IPS-18a (cell line): ENCODE data around the gene MCU.
"Not testable (repeated sequence)": the region's sequence is repeated elsewhere in the genome, so short reads cannot be mapped to it uniquely, and the experiment has no call there.

Experiments
- H3K27ac ChIP-seq: one replicate; pipeline ENCODE4 v1.5.1; 2013; ENCODE audit warnings: low read length
- H3K27me3 ChIP-seq: one replicate; pipeline ENCODE4 v1.6.1; 2013; ENCODE audit warnings: mild to moderate bottlenecking, low read length; ENCODE audit not compliant: control insufficient read depth, insufficient read depth
- H3K36me3 ChIP-seq: one replicate; pipeline ENCODE4 v1.6.1; 2013; ENCODE audit warnings: low read depth, low read length; ENCODE audit not compliant: control insufficient read depth
- H3K4me1 ChIP-seq: one replicate; pipeline ENCODE4 v1.6.1; 2013; ENCODE audit warnings: low read depth, low read length; ENCODE audit not compliant: control insufficient read depth
- H3K4me3 ChIP-seq: one replicate; pipeline ENCODE4 v1.5.1; 2013; ENCODE audit warnings: low read length
- H3K9ac ChIP-seq: one replicate; pipeline ENCODE4 v1.6.1; 2013; ENCODE audit warnings: mild to moderate bottlenecking, low read length, moderate library complexity
- H3K9me3 ChIP-seq: one replicate; pipeline ENCODE4 v1.6.1; 2013; ENCODE audit warnings: low read depth, low read length; ENCODE audit not compliant: control insufficient read depth

Gene MCU

DNA sequence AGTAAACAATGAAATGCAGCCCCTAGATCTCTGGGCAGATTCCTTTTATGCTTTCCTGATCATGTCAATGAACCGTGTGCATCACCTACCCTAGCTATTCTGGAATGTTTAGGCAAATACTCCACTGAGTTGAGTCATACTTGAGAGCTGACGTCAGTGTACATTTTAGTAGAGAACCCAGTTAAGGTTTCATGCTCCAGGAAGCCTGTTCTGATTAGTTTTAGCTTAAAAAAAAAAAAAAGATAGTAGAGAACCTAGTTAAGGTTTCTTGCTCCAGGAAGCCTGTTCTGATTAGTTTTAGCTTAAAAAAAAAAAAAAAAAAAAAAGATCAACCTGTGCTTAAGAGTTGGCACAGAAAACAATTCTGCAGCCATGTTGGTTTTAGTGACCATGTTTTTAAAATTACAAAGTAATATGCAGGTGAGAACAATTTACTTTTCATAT, 3.7 kb upstream of the MCU start:
- Histone ChIP-seq H3K9me3 (no peaks in the 10 kb centered on the region), H3K4me1 (peaks cover 2% of the 10 kb centered on the region), H3K27ac (no peak overlapping the region), H3K4me3 (no peak overlapping the region), H3K27me3 (no peaks in the 10 kb centered on the region), H3K36me3 (no peaks in the 10 kb centered on the region), H3K9ac (no peak overlapping the region)

DNA sequence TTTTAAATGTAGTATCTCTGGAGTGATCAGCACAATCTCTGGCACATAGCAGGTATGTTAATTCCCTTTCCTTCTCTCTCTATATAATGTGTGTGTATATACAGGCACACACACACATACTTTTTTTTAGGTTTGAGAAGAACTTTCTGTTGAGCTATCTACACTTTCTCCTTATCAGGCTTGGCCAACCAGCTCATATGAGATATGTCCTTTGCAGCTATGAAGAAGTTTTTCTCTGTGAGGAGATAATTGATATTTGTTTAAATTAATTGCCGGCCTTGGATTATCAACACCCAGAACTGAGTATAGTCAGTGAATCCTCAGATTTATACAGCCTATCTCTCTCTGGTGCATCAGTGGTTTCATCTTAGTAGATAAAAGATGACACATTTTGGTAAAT, 2.3 kb upstream of the MCU start:
- Histone ChIP-seq H3K4me1 (peaks cover 6% of the 10 kb centered on the region), H3K9ac (no peak overlapping the region), H3K36me3 (no peaks in the 10 kb centered on the region), H3K27ac (no peak overlapping the region), H3K27me3 (no peaks in the 10 kb centered on the region), H3K9me3 (no peaks in the 10 kb centered on the region), H3K4me3 (no peak overlapping the region)

DNA sequence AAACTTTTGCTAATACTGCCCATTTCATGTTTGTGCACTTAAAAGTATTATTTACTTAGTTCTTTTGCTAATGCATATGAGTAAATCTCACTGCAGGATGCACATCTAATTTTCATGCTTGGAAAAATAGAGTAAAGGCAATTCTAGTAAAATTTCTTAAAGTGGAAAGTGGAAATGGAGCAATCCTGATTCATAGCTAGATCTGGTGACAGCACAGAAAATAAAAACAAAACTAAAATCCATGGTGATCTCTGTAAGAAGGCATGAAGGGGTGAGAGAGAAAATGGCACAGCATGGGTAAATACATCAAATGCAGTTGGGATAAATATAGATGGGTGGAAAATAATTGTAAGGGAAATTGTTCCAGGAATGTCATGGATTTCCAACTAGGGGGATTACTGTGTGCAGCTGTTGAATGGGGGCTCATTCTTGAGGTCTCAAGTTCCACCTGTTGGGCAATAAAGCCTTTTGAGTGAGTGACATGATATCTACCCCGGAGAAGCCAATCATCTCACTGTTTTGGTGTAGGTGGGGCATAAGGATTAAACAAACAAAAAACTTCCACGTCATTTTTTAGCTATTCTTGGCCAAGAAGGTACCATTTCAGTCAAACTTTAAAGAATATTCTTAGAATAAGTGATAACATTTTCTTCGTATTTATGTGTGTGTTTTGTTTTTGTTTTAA, 1.7 kb upstream of the MCU start:
- Histone ChIP-seq H3K27me3 (no peaks in the 10 kb centered on the region), H3K36me3 (no peaks in the 10 kb centered on the region), H3K9ac (no peak overlapping the region), H3K9me3 (no peaks in the 10 kb centered on the region), H3K4me1 (peaks cover 6% of the 10 kb centered on the region), H3K27ac (no peak overlapping the region), H3K4me3 (no peak overlapping the region)

DNA sequence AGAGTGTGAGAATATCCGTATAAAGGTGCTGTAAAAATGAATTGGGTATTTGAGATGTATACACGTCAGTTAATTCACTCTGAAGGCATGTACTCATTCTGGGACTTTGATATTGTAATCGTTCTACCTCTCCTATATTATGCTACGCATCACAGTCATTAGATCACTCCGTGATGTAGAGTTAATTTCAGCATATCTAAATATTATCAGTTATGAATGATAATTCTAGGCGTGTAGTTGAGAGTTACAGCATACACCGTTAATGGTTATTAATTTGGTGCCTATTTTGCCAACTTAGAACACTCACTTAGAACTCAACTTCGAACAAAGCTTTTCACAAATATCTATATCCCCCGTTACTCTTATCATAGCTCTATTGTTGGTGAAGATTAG, 477 bp upstream of the MCU start:
- Histone ChIP-seq H3K27ac (no peak overlapping the region), H3K4me3 (peak overlapping the region; percentile 89), H3K9me3 (no peaks in the 10 kb centered on the region)

DNA sequence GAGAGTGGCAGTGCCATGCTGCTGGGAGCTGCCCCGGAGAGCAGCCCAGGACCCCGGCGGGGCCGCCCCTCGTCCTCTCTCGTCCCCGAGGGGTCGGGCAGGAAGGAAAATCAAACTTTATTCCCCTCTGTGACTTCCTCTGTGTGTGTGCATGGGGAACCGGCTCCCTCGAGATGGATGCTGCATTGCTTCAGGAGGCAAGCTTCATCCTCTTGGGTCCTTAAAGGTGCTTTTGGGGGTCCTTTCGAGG, 726 bp downstream of the MCU start:
- Histone ChIP-seq H3K27ac (no peak overlapping the region), H3K27me3 (no peaks in the 10 kb centered on the region), H3K4me3 (peak overlapping the region; percentile 89), H3K4me1 (peaks cover 6% of the 10 kb centered on the region), H3K9ac (peak overlapping the region; percentile 75), H3K9me3 (no peaks in the 10 kb centered on the region), H3K36me3 (no peaks in the 10 kb centered on the region)

More for the DNA sequence above, 477 bp upstream of the MCU start:
- Histone ChIP-seq H3K27me3 (no peaks in the 10 kb centered on the region), H3K9ac (no peak overlapping the region), H3K4me1 (peaks cover 6% of the 10 kb centered on the region), H3K36me3 (no peaks in the 10 kb centered on the region)

DNA sequence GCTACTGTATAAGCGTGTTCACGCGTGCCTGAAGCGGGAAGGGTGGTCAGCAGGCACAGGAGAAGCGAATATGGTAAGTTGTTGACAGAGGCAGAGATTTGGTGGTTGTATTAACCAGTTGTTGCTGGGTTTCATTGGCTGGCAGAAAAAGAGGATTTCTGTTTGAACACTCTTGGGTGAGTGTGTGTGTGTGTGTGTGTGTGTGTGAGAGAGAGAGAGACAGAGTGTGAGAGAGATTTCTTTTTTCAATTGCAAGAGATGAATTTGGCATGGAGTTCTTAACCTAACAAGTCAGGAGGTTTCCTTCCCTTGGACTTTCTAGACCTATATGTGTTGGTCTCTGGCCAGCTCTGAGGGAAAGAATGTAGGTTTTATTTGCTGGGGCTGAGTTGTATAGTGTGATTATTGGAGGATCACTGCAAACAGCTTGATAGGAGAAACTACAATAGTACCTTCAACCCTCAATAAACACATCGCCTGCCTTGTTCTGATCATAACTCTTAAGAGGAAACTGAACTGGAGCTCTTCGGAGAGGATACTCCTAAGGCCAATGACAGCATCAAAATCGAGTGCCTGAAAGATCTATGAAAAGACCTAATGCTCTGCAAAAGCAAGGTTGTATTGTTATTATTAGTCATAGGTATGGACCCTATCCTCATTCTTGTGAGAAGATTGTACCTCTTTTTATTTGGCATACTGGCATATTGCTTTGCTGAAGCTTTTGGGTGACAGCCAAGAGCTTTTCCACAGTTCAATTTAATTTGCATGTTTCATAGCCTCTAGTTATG, 1.2 kb downstream of the MCU start:
- peak overlapping the region; percentile 75 for H3K9ac ChIP-seq
- H3K27ac ChIP-seq, result no peak overlapping the region
- no peaks in the 10 kb centered on the region for H3K9me3 ChIP-seq
- H3K4me3 ChIP-seq, result peak overlapping the region; percentile 89
- H3K4me1 ChIP-seq, result peaks cover 6% of the 10 kb centered on the region
- H3K36me3 ChIP-seq, result no peaks in the 10 kb centered on the region
- no peaks in the 10 kb centered on the region for H3K27me3 ChIP-seq

DNA sequence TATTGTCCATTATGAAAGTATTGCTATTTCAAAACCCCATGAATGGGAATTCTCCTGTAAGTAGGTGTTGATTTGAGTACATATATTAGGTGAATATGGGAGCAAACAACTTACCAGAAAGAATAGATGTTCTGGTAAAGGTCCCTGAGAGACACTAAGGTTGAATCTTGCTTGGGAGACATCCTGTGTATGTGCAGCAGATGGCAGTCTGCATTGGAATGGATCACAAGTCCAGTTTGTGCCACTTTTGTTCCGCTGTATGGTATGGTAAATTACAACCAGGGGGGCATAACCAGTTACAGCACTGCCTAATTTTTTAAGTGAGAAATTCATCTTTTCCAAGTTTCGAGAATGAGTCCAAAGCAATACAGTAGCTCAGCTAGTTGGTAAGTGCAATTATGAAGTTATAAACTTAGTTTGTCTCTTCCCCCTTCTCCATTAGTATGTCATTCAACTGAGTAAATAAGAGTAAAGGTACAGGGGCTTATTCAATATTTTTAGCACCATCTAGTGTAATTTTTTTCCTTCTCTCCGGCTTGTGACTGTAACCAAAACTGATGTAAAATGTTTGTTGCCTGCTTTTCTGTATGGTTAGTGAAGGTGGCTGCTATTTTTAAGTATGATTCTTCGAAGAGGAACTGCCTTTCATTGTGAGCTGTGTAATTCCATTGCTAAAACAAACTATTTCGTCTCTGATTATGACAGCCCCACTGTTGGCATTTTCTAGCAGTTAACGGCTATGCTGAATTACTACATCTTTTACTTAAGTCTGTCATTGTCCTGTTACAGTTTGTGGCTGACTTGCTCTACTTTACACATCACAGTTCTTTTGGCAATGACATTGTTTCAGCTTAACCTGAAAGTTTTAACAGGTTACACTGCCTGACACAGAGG, 2.8 kb downstream of the MCU start:
- H3K27ac ChIP-seq, result no peak overlapping the region
- H3K36me3 ChIP-seq, result no peaks in the 10 kb centered on the region
- H3K4me1 ChIP-seq, result peaks cover 6% of the 10 kb centered on the region
- no peaks in the 10 kb centered on the region for H3K9me3 ChIP-seq
- no peak overlapping the region for H3K4me3 ChIP-seq
- no peak overlapping the region for H3K9ac ChIP-seq
- H3K27me3 ChIP-seq, result no peaks in the 10 kb centered on the region

DNA sequence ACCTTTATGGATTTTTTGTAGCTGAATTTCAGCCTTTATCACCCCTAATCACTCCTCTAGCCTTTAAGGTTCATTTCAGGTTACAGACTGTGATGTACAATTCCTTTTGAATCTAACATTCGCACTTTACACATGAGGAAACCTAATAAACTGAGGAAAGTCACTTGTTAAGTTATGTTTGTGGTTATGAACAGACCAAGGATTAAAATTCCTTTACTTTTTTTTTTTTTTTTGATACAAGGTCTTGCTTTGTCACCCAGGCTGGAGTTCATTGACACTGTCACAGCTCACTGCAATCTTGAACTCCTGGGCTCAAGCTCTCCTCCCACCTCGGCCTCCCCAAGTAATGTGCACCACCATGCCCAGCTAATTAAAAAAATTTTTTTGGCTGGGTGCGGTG, 3.6 kb downstream of the MCU start:
- Histone ChIP-seq H3K9ac (no peak overlapping the region), H3K27me3 (no peaks in the 10 kb centered on the region), H3K27ac (no peak overlapping the region), H3K36me3 (no peaks in the 10 kb centered on the region), H3K4me1 (peaks cover 6% of the 10 kb centered on the region), H3K4me3 (no peak overlapping the region), H3K9me3 (no peaks in the 10 kb centered on the region)

DNA sequence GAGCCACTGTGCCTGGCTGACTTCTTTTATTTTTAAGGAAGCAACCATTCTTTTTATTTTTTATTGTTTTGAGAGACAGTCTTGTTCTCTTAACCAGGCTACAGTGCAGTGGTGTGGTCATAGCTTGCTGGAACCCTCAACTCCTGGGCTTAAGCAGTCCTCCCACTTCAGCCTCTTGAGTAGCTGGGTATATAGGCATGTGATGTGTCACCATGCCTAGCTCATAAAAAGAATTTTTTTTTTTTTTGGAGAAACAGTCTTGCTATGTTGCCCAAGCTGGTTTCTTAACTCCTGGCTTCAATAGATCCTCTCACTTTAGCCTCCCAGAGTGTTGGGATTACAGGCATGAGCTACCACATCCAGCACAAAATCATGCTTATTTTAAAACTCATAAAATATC, 5.8 kb downstream of the MCU start:
- H3K9me3 ChIP-seq, result no peaks in the 10 kb centered on the region
- peaks cover 6% of the 10 kb centered on the region for H3K4me1 ChIP-seq
- no peak overlapping the region for H3K4me3 ChIP-seq
- no peaks in the 10 kb centered on the region for H3K27me3 ChIP-seq
- no peak overlapping the region for H3K27ac ChIP-seq
- H3K36me3 ChIP-seq, result no peaks in the 10 kb centered on the region
- H3K9ac ChIP-seq, result no peak overlapping the region

DNA sequence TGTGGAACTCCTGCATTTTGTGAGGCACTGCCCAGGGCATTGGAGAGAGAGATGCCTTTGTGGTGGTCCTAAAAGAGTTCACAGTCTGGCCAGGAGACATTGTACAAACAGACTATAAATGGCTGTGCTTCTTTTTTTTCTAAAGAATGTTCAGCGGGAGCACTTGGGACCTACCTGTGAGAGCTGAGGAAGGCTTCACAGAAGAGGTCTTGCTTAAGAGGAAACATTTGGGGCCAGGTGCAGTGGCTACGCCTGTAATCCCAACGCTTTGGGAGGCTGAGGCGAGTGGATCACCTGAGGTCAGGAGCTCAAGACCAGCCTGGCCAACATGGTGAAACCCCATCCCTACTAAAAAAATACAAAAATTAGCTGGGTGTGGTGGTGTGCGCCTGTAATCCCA, 10.5 kb downstream of the MCU start:
- not testable (repeated sequence) for H3K4me1 ChIP-seq, H3K4me3 ChIP-seq, H3K27ac ChIP-seq, H3K36me3 ChIP-seq, H3K9ac ChIP-seq, H3K9me3 ChIP-seq, H3K27me3 ChIP-seq

DNA sequence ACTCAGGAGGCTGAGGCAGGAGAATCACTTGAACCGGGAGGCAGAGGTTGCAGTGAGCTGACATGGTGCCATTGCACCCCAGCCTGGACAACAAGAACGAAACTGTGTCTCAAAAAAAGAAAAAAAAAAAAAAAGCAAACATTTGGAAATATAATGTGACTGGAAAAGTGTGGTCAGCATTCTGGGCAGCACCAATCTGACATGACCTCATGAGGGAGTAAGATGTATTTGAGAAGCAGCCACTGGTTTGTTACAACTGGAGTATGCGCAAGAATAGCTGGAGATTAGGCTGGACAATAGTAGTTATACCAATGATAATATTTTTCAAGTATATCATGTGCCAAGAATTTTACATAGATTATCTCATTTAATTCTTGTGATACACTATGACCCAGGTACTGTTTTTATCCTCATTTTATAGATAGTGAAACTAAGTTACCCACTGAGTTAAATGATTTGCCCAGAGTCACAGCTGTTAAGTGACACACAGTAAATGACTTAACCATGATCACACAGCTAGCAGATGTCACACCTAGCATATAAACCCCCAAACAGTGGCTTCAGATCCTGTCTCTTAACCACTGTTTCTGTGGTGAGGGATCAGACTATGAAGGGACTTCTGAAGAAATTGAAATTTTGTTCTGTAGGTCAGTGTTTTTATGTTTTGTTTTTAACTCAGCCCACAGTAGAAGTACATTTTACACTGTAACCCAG, 11.1 kb downstream of the MCU start:
- no peak overlapping the region for H3K27ac ChIP-seq
- H3K4me3 ChIP-seq, result no peak overlapping the region
- no peaks in the 10 kb centered on the region for H3K36me3 ChIP-seq

More for the DNA sequence above, 11.1 kb downstream of the MCU start:
- Histone ChIP-seq H3K4me1 (no peaks in the 10 kb centered on the region), H3K9me3 (no peaks in the 10 kb centered on the region), H3K27me3 (no peaks in the 10 kb centered on the region), H3K9ac (no peak overlapping the region)
